ENCODE measurements around the gene RGL4. TPM values are rescaled to one million over a fixed set of nuclear protein-coding genes. Genes with fewer than 3 reads are reported as not detected.

RGL4 gene
- total RNA-seq, 2 experiments from 2014 or later, result 0.97 TPM; not detected in 1

GRCh38 chr22:23712256-23712655 lies 21.4 kb downstream of the RGL4 start:
- no peak for TF ChIP-seq EZH2phosphoT487 (IDR thresholded peaks at IDR 0.05; ENCODE audit: borderline replicate concordance, low read depth, low read length)
- TF ChIP-seq CTCF (conservative IDR thresholded peaks at IDR 0.05; ENCODE audit: low read length), result no peak
- BruUV-seq (replicated peaks), result no TSS peak
- Histone ChIP-seq H3K4me1 (ENCODE audit: insufficient read depth, low read length, poor library complexity, severe bottlenecking) (peaks cover 12% of the 10 kb centered on the region), H2AFZ (ENCODE audit: low read length) (no peak overlapping the region), H3K9me3 (ENCODE audit: low read length) (no peaks in the 10 kb centered on the region), H3K79me2 (ENCODE audit: insufficient read depth, low read depth, low read length) (peaks cover 13% of the 10 kb centered on the region; the same call in 1 of the 2 replicates), H4K20me1 (ENCODE audit: insufficient read depth, low read length) (no peaks in the 10 kb centered on the region), H3K4me3 (ENCODE audit: low read depth, low read length, poor library complexity, severe bottlenecking) (no peak overlapping the region), H3K36me3 (ENCODE audit: insufficient read depth, low read length) (peaks cover 66% of the 10 kb centered on the region), H3K4me2 (ENCODE audit: low read length) (no peak overlapping the region), H3K9me2 (ENCODE audit: insufficient read depth, low read length) (no peaks in the 10 kb centered on the region), H3K27ac (ENCODE audit: low read depth, low read length, poor library complexity, severe bottlenecking) (no peak overlapping the region)
- intact Hi-C loops (cut with micrococcal nuclease; ENCODE audit: unreplicated experiment), result no loop called here
- POLR2A ChIA-PET, result interaction anchor here (1.6 kb wide), 1 partner anchor 41 kb away, joined by 3 read pairs; no protein-coding TSS in a partner anchor
- CTCF ChIA-PET (ENCODE audit: unreplicated experiment), result no interaction called here
- DNase-seq (ENCODE audit: low spot score), result no peak

- H3K27ac ChIP-seq (ENCODE audit: low read depth, low read length, poor library complexity, severe bottlenecking), result no peak overlapping the region
- H3K36me3 ChIP-seq (ENCODE audit: insufficient read depth, low read length), result peaks cover 49% of the 10 kb centered on the region
- no peaks in the 10 kb centered on the region for H3K9me2 ChIP-seq (ENCODE audit: insufficient read depth, low read length)
- no peak for DNase-seq (ENCODE audit: low spot score)
- CTCF ChIA-PET (ENCODE audit: unreplicated experiment), result no interaction called here
- intact Hi-C loops (cut with micrococcal nuclease; ENCODE audit: unreplicated experiment), result no loop called here
- POLR2A ChIA-PET, result no interaction called here
- no peak for TF ChIP-seq EZH2phosphoT487 (IDR thresholded peaks at IDR 0.05; ENCODE audit: borderline replicate concordance, low read depth, low read length)
- no peak for TF ChIP-seq CTCF (conservative IDR thresholded peaks at IDR 0.05; ENCODE audit: low read length)
- H3K4me3 ChIP-seq (ENCODE audit: low read depth, low read length, poor library complexity, severe bottlenecking), result no peak overlapping the region
- no peak overlapping the region for H3K4me2 ChIP-seq (ENCODE audit: low read length)
- BruUV-seq (replicated peaks), result no TSS peak
- H3K79me2 ChIP-seq (ENCODE audit: insufficient read depth, low read depth, low read length), result peaks cover 13% of the 10 kb centered on the region; the same call in 1 of the 2 replicates
- no peak overlapping the region for H2AFZ ChIP-seq (ENCODE audit: low read length)
- H3K4me1 ChIP-seq (ENCODE audit: insufficient read depth, low read length, poor library complexity, severe bottlenecking), result peaks cover 15% of the 10 kb centered on the region
- no peaks in the 10 kb centered on the region for H3K9me3 ChIP-seq (ENCODE audit: low read length)
- no peaks in the 10 kb centered on the region for H4K20me1 ChIP-seq (ENCODE audit: insufficient read depth, low read length)
Measured at GRCh38 chr22:23713696-23714595, 23.1 kb downstream of the RGL4 start.
